ENCODE results near the gene SRPK2. TPM values are rescaled to one million over a fixed set of nuclear protein-coding genes. Genes with fewer than 3 reads are reported as not detected.

SRPK2 gene
- total RNA-seq, 1 experiment from 2014 or later, result 50.5 TPM

DNA sequence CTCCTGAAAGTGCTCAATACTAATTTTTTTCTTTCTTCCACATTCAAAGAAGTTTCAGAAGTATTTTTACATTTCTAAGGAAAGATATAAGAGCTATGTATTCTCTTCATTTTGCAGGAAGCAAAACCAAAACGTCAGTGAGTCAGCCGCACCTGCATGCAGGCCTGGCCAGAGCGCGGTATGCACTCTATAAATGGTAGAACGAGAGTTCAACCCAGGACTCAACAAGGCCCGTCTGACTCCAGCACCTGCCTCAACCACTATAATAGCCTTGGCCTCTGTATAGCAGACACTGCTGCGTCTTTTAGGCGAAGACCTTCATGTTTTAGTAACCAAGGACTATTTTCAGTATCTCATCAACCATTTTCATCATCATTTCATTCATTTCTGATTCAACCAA is 261.5 kb downstream of the SRPK2 start (continued):
- TF ChIP-seq, protein P1, sequence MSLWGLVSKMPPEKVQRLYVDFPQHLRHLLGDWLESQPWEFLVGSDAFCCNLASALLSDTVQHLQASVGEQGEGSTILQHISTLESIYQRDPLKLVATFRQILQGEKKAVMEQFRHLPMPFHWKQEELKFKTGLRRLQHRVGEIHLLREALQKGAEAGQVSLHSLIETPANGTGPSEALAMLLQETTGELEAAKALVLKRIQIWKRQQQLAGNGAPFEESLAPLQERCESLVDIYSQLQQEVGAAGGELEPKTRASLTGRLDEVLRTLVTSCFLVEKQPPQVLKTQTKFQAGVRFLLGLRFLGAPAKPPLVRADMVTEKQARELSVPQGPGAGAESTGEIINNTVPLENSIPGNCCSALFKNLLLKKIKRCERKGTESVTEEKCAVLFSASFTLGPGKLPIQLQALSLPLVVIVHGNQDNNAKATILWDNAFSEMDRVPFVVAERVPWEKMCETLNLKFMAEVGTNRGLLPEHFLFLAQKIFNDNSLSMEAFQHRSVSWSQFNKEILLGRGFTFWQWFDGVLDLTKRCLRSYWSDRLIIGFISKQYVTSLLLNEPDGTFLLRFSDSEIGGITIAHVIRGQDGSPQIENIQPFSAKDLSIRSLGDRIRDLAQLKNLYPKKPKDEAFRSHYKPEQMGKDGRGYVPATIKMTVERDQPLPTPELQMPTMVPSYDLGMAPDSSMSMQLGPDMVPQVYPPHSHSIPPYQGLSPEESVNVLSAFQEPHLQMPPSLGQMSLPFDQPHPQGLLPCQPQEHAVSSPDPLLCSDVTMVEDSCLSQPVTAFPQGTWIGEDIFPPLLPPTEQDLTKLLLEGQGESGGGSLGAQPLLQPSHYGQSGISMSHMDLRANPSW (CRISPR knock-in tag; conservative IDR thresholded peaks at IDR 0.05; ENCODE audit: low read depth), result no peak

DNA sequence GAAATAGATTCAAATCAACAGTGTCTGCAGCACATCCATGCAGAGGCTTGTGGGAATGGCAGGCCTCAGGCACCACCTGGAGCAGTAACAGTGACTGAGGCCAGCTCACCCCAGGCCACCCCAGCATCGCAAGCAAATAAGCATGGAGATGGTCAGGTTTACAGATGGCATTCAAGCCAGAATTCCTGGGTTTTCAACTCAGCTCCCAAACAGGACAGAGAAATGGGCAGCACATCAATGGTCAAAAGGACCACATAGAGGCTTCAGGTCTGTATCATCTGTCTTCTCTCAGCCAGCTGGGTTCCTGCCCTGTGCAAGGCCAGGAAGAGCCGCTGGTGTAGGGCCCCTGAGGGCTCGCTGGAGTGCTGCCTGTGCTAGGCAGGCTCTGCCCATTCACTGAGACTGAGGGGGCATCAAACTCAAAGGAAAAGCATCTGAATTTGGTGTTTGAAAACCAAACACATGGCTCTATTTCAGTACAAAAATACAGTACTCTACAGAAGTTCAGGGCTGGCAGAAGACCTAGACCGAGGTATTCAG is 262.2 kb downstream of the SRPK2 start:
- Mint-ChIP-seq H3K27me3 (ENCODE audit: low read depth) (no peaks in the 10 kb centered on the region), H3K27ac (peak overlapping the region; percentile 60; the same call in 1 of the 2 replicates), H3K4me3 (no peak overlapping the region), H3K4me1 (peaks cover 13% of the 10 kb centered on the region), H3K9me3 (no peaks in the 10 kb centered on the region), H3K36me3 (peaks cover 19% of the 10 kb centered on the region)
- no peak for ATAC-seq
- no peak for DNase-seq (ENCODE audit: low spot score)
- TF ChIP-seq HMGA2 (CRISPR knock-in tag; IDR thresholded peaks at IDR 0.05), result no peak
- no peak for TF ChIP-seq ZNF263 (CRISPR knock-in tag; IDR thresholded peaks at IDR 0.05; ENCODE audit: low read depth)
- TF ChIP-seq, protein P2, sequence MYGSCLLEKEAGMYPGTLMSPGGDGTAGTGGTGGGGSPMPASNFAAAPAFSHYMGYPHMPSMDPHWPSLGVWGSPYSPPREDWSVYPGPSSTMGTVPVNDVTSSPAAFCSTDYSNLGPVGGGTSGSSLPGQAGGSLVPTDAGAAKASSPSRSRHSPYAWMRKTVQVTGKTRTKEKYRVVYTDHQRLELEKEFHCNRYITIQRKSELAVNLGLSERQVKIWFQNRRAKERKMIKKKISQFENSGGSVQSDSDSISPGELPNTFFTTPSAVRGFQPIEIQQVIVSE (CRISPR knock-in tag; IDR thresholded peaks at IDR 0.05; ENCODE audit: borderline replicate concordance), result no peak
- TF ChIP-seq, protein P3, sequence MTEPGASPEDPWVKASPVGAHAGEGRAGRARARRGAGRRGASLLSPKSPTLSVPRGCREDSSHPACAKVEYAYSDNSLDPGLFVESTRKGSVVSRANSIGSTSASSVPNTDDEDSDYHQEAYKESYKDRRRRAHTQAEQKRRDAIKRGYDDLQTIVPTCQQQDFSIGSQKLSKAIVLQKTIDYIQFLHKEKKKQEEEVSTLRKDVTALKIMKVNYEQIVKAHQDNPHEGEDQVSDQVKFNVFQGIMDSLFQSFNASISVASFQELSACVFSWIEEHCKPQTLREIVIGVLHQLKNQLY (CRISPR knock-in tag; IDR thresholded peaks at IDR 0.05), result no peak
- no peak for TF ChIP-seq NFYB (CRISPR knock-in tag; conservative IDR thresholded peaks at IDR 0.05; ENCODE audit: low read depth)
- no peak for TF ChIP-seq TEAD4 (CRISPR knock-in tag; IDR thresholded peaks at IDR 0.05)
- TF ChIP-seq FOXK1 (CRISPR knock-in tag; IDR thresholded peaks at IDR 0.05), result no peak
- no peak for TF ChIP-seq GRHL2 (CRISPR knock-in tag; IDR thresholded peaks at IDR 0.05; ENCODE audit: insufficient replicate concordance, severe bottlenecking)
- TF ChIP-seq JUN (CRISPR knock-in tag; IDR thresholded peaks at IDR 0.05), result no peak
- TF ChIP-seq, protein P1 (CRISPR knock-in tag; conservative IDR thresholded peaks at IDR 0.05; ENCODE audit: low read depth), result no peak
- TF ChIP-seq, protein P4, sequence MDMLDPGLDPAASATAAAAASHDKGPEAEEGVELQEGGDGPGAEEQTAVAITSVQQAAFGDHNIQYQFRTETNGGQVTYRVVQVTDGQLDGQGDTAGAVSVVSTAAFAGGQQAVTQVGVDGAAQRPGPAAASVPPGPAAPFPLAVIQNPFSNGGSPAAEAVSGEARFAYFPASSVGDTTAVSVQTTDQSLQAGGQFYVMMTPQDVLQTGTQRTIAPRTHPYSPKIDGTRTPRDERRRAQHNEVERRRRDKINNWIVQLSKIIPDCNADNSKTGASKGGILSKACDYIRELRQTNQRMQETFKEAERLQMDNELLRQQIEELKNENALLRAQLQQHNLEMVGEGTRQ (CRISPR knock-in tag; IDR thresholded peaks at IDR 0.05), result no peak
- TF ChIP-seq, protein P5, sequence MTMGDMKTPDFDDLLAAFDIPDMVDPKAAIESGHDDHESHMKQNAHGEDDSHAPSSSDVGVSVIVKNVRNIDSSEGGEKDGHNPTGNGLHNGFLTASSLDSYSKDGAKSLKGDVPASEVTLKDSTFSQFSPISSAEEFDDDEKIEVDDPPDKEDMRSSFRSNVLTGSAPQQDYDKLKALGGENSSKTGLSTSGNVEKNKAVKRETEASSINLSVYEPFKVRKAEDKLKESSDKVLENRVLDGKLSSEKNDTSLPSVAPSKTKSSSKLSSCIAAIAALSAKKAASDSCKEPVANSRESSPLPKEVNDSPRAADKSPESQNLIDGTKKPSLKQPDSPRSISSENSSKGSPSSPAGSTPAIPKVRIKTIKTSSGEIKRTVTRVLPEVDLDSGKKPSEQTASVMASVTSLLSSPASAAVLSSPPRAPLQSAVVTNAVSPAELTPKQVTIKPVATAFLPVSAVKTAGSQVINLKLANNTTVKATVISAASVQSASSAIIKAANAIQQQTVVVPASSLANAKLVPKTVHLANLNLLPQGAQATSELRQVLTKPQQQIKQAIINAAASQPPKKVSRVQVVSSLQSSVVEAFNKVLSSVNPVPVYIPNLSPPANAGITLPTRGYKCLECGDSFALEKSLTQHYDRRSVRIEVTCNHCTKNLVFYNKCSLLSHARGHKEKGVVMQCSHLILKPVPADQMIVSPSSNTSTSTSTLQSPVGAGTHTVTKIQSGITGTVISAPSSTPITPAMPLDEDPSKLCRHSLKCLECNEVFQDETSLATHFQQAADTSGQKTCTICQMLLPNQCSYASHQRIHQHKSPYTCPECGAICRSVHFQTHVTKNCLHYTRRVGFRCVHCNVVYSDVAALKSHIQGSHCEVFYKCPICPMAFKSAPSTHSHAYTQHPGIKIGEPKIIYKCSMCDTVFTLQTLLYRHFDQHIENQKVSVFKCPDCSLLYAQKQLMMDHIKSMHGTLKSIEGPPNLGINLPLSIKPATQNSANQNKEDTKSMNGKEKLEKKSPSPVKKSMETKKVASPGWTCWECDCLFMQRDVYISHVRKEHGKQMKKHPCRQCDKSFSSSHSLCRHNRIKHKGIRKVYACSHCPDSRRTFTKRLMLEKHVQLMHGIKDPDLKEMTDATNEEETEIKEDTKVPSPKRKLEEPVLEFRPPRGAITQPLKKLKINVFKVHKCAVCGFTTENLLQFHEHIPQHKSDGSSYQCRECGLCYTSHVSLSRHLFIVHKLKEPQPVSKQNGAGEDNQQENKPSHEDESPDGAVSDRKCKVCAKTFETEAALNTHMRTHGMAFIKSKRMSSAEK (CRISPR knock-in tag; IDR thresholded peaks at IDR 0.05; ENCODE audit: borderline replicate concordance), result no peak
- TF ChIP-seq, protein P6, sequence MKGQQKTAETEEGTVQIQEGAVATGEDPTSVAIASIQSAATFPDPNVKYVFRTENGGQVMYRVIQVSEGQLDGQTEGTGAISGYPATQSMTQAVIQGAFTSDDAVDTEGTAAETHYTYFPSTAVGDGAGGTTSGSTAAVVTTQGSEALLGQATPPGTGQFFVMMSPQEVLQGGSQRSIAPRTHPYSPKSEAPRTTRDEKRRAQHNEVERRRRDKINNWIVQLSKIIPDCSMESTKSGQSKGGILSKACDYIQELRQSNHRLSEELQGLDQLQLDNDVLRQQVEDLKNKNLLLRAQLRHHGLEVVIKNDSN (CRISPR knock-in tag; IDR thresholded peaks at IDR 0.05), result no peak
- no peak for TF ChIP-seq NR1H2 (CRISPR knock-in tag; IDR thresholded peaks at IDR 0.05)
- TF ChIP-seq RORB (CRISPR knock-in tag; IDR thresholded peaks at IDR 0.05), result no peak
- TF ChIP-seq SP1 (CRISPR knock-in tag; conservative IDR thresholded peaks at IDR 0.05), result no peak
- TF ChIP-seq, protein P7, sequence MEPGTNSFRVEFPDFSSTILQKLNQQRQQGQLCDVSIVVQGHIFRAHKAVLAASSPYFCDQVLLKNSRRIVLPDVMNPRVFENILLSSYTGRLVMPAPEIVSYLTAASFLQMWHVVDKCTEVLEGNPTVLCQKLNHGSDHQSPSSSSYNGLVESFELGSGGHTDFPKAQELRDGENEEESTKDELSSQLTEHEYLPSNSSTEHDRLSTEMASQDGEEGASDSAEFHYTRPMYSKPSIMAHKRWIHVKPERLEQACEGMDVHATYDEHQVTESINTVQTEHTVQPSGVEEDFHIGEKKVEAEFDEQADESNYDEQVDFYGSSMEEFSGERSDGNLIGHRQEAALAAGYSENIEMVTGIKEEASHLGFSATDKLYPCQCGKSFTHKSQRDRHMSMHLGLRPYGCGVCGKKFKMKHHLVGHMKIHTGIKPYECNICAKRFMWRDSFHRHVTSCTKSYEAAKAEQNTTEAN (CRISPR knock-in tag; IDR thresholded peaks at IDR 0.05), result no peak
- CTCF ChIA-PET, result interaction anchor here (1.0 kb wide), 1 partner anchor 10 kb away, joined by 4 read pairs; no protein-coding TSS in a partner anchor
- POLR2A ChIA-PET, result no interaction called here
